GM23338 (cell line): ENCODE results near the gene MED12L. TPM values are rescaled to one million over a fixed set of nuclear protein-coding genes. Genes with fewer than 3 reads are reported as not detected.

Experiments
- CTCF ChIP-seq, 2 experiments: fragments of 200-600 bp in 1 of 2; sonication (generic) in 1 of 2; conservative IDR thresholded peaks; 2 replicates each; pipeline versions ENCODE4 v1.5.1 to v1.6.1; 2016 to 2017; ENCODE audit warnings: antibody characterized with exemption in 2 of 2, low read depth in 2 of 2, mild to moderate bottlenecking in 2 of 2, moderate library complexity in 1 of 2
- EZH2phosphoT487 ChIP-seq: fragments of 200-600 bp; sonication (generic); IDR thresholded peaks from one replicate; pipeline ENCODE4 v1.8.1; 2018; ENCODE audit warnings: antibody characterized with exemption; ENCODE audit not compliant: unreplicated experiment
- JUNB ChIP-seq: IDR thresholded peaks from one replicate; pipeline ENCODE4 v1.6.1; 2016; ENCODE audit warnings: antibody characterized with exemption; ENCODE audit not compliant: unreplicated experiment
- NANOG ChIP-seq: IDR thresholded peaks from 2 replicates; pipeline ENCODE4 v1.6.1; 2016; ENCODE audit warnings: antibody characterized with exemption, borderline replicate concordance
- POLR2AphosphoS5 ChIP-seq: IDR thresholded peaks from 2 replicates; pipeline ENCODE4 v1.6.1; 2016; ENCODE audit warnings: antibody characterized with exemption, low read depth
- STAT1 ChIP-seq: IDR thresholded peaks from one replicate; pipeline ENCODE4 v1.6.1; 2016; ENCODE audit warnings: antibody characterized with exemption; ENCODE audit not compliant: unreplicated experiment
- ZNF114 ChIP-seq: fragments of 250-450 bp; sonication (Bioruptor Pico); IDR thresholded peaks from 2 replicates; pipeline ENCODE4 v1.5.0; 2020; ENCODE audit warnings: mild to moderate bottlenecking, moderate library complexity
- ZNF331 ChIP-seq: fragments of 250-450 bp; sonication (Bioruptor Pico); IDR thresholded peaks from 2 replicates; pipeline ENCODE4 v1.5.0; 2020; ENCODE audit warnings: low read depth, mild to moderate bottlenecking, moderate library complexity
- ZNF462 ChIP-seq: fragments of 250-450 bp; sonication (Bioruptor Pico); IDR thresholded peaks from 2 replicates; pipeline ENCODE4 v1.5.0; 2020; ENCODE audit warnings: mild to moderate bottlenecking, moderate library complexity
- polyA plus RNA-seq: library from polyadenylated mRNA; unstranded; fragments of >200 nt; fragmentation: Nextera tagmentation; extraction: Ambion mirVana; gene quantifications from 2 replicates; pipeline ENCODE4 v1.2.1, GENCODE V29; 2016
- total RNA-seq: library from RNA; depleted of rRNA; stranded (reverse); fragments of >200 nt; shearing (Covaris generic); gene quantifications from 2 replicates; pipeline ENCODE4 v1.2.3, GENCODE V29; 2014
- TF ChIP-seq, protein P1 (sequence below): IDR thresholded peaks from 2 replicates; pipeline ENCODE4 v1.6.1; 2016; ENCODE audit warnings: antibody characterized with exemption
- TF ChIP-seq, protein P2 (sequence below): IDR thresholded peaks from one replicate; pipeline ENCODE4 v1.6.1; 2018; ENCODE audit warnings: antibody characterized with exemption; ENCODE audit not compliant: unreplicated experiment

MED12L gene
- total and polyA plus RNA-seq, 2 experiments from 2014 or later: 5.7 to 25.0 TPM

DNA sequence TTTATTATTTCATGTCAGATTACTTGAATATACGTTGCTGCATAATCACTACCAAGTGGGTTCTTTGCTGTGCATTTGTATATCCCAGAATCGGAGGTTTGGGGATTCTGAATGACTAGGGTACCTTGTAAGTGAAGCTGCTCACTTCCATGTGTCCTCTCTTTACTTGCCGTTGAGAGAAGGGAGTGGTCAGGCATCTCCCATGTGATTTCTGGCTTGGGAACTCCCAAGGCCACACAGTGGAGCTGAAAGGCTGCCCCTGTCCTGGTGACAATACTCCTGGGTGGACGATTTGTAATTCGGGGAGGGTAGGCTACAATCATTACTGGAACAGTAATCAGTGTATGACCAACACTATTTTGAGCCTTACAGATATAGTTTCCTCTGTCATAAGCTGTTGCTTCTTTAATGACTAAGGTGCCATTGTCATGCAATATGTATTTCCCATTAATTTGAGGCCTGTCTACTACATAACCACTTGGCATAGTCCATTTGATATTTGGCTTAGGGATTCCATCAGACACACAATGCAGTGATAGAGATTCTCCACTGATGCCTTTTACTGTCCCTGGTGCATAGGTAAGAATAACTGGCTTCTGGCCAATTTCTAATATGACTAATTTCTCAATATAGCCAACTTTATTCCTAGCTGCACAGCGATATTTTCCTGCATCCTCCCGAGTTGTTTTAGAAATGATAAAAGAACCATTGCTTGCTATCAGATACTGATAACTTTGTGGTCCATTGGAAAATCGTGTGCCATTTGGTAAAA, 351.4 kb downstream of the MED12L start (continued):
- TF ChIP-seq ZNF462 (CRISPR knock-in tag): no peak
- no peak for TF ChIP-seq CTCF (conservative IDR thresholded peaks at IDR 0.05; ENCODE audit: low read depth in 2 of 2)
- TF ChIP-seq STAT1: no peak
- no peak for TF ChIP-seq NANOG
- no peak for TF ChIP-seq POLR2AphosphoS5
- TF ChIP-seq, protein P1, sequence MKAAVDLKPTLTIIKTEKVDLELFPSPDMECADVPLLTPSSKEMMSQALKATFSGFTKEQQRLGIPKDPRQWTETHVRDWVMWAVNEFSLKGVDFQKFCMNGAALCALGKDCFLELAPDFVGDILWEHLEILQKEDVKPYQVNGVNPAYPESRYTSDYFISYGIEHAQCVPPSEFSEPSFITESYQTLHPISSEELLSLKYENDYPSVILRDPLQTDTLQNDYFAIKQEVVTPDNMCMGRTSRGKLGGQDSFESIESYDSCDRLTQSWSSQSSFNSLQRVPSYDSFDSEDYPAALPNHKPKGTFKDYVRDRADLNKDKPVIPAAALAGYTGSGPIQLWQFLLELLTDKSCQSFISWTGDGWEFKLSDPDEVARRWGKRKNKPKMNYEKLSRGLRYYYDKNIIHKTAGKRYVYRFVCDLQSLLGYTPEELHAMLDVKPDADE: no peak
- no peak for TF ChIP-seq ZNF114 (CRISPR knock-in tag)
- no peak for TF ChIP-seq ZNF331 (CRISPR knock-in tag)
- no peak for TF ChIP-seq EZH2phosphoT487
- no peak for TF ChIP-seq JUNB
- TF ChIP-seq, protein P2, sequence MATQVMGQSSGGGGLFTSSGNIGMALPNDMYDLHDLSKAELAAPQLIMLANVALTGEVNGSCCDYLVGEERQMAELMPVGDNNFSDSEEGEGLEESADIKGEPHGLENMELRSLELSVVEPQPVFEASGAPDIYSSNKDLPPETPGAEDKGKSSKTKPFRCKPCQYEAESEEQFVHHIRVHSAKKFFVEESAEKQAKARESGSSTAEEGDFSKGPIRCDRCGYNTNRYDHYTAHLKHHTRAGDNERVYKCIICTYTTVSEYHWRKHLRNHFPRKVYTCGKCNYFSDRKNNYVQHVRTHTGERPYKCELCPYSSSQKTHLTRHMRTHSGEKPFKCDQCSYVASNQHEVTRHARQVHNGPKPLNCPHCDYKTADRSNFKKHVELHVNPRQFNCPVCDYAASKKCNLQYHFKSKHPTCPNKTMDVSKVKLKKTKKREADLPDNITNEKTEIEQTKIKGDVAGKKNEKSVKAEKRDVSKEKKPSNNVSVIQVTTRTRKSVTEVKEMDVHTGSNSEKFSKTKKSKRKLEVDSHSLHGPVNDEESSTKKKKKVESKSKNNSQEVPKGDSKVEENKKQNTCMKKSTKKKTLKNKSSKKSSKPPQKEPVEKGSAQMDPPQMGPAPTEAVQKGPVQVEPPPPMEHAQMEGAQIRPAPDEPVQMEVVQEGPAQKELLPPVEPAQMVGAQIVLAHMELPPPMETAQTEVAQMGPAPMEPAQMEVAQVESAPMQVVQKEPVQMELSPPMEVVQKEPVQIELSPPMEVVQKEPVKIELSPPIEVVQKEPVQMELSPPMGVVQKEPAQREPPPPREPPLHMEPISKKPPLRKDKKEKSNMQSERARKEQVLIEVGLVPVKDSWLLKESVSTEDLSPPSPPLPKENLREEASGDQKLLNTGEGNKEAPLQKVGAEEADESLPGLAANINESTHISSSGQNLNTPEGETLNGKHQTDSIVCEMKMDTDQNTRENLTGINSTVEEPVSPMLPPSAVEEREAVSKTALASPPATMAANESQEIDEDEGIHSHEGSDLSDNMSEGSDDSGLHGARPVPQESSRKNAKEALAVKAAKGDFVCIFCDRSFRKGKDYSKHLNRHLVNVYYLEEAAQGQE: no peak
